ENCODE data around the gene STAT6. TPM values are rescaled to one million over a fixed set of nuclear protein-coding genes. Genes with fewer than 3 reads are reported as not detected.

STAT6 gene
- total RNA-seq, 1 experiment from 2014 or later: 52.3 TPM

GRCh38 chr12:57119294-57120085 is 8.3 kb upstream of the STAT6 start:
- in situ Hi-C loops (cut with HindIII; ENCODE audit: low pct_unique_long_range_greater_than_20kb, low sequenced_read_pairs) (no loop called here), intact Hi-C loops (cut with micrococcal nuclease; ENCODE audit: unreplicated experiment) (no loop called here)
- no TSS peak for BruUV-seq (replicated peaks)
- Histone ChIP-seq H3K4me3 (ENCODE audit: low read depth in 2 of 2, low read length in 2 of 2) (no peak overlapping the region), H3K4me1 (ENCODE audit: control insufficient read depth, insufficient read depth, low read length) (no peaks in the 10 kb centered on the region), H3K9me3 (ENCODE audit: control insufficient read depth, insufficient read depth, low read depth, low read length) (peaks cover 3% of the 10 kb centered on the region; the same call in 1 of the 2 replicates), H3K27me3 (ENCODE audit: control insufficient read depth, insufficient read depth, low read length) (0 out of 2 replicates have a peak, but pooled peaks cover under 1% of the 10 kb centered on the region), H3K27ac (ENCODE audit: low read length) (no peak overlapping the region), H3K36me3 (ENCODE audit: control insufficient read depth, insufficient read depth, low read length) (no peaks in the 10 kb centered on the region)
- POLR2A ChIA-PET: no interaction called here
- CTCF ChIA-PET: interaction anchor here (0.6 kb wide), 1 partner anchor 63 kb away, joined by 12 read pairs; no protein-coding TSS in a partner anchor
- TF ChIP-seq REST (IDR thresholded peaks at IDR 0.05; ENCODE audit: insufficient read depth in 1 of 2, low read depth in 2 of 2, low read length in 1 of 2) (no peak), SIN3A (IDR thresholded peaks at IDR 0.05; ENCODE audit: borderline replicate concordance, insufficient read depth, low read depth, low read length) (no peak), POLR2AphosphoS5 (IDR thresholded peaks at IDR 0.05; ENCODE audit: low read depth, low read length) (no peak), TCF7L2 (IDR thresholded peaks at IDR 0.05; ENCODE audit: low read depth, low read length) (no peak), CTCF (IDR thresholded peaks at IDR 0.05) (no peak)
- no peak for DNase-seq (ENCODE audit: low read depth, low spot score)
- no peak for ATAC-seq

GRCh38 chr12:57118711-57119271 is 7.6 kb upstream of the STAT6 start:
- H3K9me3 ChIP-seq (ENCODE audit: control insufficient read depth, insufficient read depth, low read depth, low read length): peaks cover 2% of the 10 kb centered on the region; the same call in 1 of the 2 replicates
- no peaks in the 10 kb centered on the region for H3K36me3 ChIP-seq (ENCODE audit: control insufficient read depth, insufficient read depth, low read length)
- H3K27ac ChIP-seq (ENCODE audit: low read length): no peak overlapping the region
- ChIA-PET CTCF (no interaction called here), POLR2A (no interaction called here)
- TF ChIP-seq TCF7L2 (IDR thresholded peaks at IDR 0.05; ENCODE audit: low read depth, low read length) (no peak), POLR2AphosphoS5 (IDR thresholded peaks at IDR 0.05; ENCODE audit: low read depth, low read length) (no peak), CTCF (IDR thresholded peaks at IDR 0.05) (no peak), SIN3A (IDR thresholded peaks at IDR 0.05; ENCODE audit: borderline replicate concordance, insufficient read depth, low read depth, low read length) (no peak), REST (IDR thresholded peaks at IDR 0.05; ENCODE audit: insufficient read depth in 1 of 2, low read depth in 2 of 2, low read length in 1 of 2) (no peak)
- intact Hi-C loops (cut with micrococcal nuclease; ENCODE audit: unreplicated experiment): no loop called here
- H3K4me1 ChIP-seq (ENCODE audit: control insufficient read depth, insufficient read depth, low read length): no peaks in the 10 kb centered on the region
- ATAC-seq (peak; percentile 75), DNase-seq (ENCODE audit: low read depth, low spot score) (no peak)
- H3K27me3 ChIP-seq (ENCODE audit: control insufficient read depth, insufficient read depth, low read length): no peaks in the 10 kb centered on the region
- H3K4me3 ChIP-seq (ENCODE audit: low read depth in 2 of 2, low read length in 2 of 2): no peak overlapping the region
- in situ Hi-C loops (cut with HindIII; ENCODE audit: low pct_unique_long_range_greater_than_20kb, low sequenced_read_pairs): no loop called here
- no TSS peak for BruUV-seq (replicated peaks)

Measured in Panc1 (cell line).